Naive thymus-derived CD8-positive, alpha-beta T cell (primary cell): ENCODE results near the gene IPO9. TPM values are rescaled to one million over a fixed set of nuclear protein-coding genes. Genes with fewer than 3 reads are reported as not detected.

ENCODE experiments used
- ATAC-seq, 2 donors: fragments of 150-1000 bp; cut with Tn5 transposase in 1 of 2; sonication (Bioruptor Pico), chemical (Tn5 transposase) in 1 of 2; 1 replicate in 1 of 2; 2 replicates in 1 of 2; pipeline ENCODE4 v1.10.0; 2021; ENCODE audit warnings: mild to moderate bottlenecking in 2 of 2, moderate library complexity in 2 of 2
- POLR2A ChIA-PET: fragments of 350-600 bp; sonication (Branson Sonifier 250); formaldehyde crosslinking; loops from one replicate; lab custom pipeline; 2021; ENCODE audit warnings: antibody characterized with exemption; lab: Charles Lee
- DNase-seq, 10 donors: peaks; one replicate each; pipeline versions ENCODE4 v3.0.0 to v3.0.0-alpha.2; 2020 to 2022
- H3K27ac Mint-ChIP-seq, 10 donors: one replicate each; pipeline ENCODE4 v1.8.0; 2020 to 2022; ENCODE audit warnings: mild to moderate bottlenecking in 10 of 10, mixed read lengths in 10 of 10, moderate library complexity in 4 of 10, inconsistent platforms in 1 of 10
- H3K27me3 Mint-ChIP-seq, 5 donors: one replicate each; pipeline ENCODE4 v1.8.0; 2021 to 2022; ENCODE audit warnings: mixed read lengths in 5 of 5
- H3K36me3 Mint-ChIP-seq, 3 donors: one replicate each; pipeline ENCODE4 v1.8.0; 2020 to 2022; ENCODE audit warnings: mixed read lengths in 3 of 3, mild to moderate bottlenecking in 2 of 3, inconsistent platforms in 1 of 3
- H3K4me1 Mint-ChIP-seq, 4 donors: one replicate each; pipeline ENCODE4 v1.8.0; 2021 to 2022; ENCODE audit warnings: mixed read lengths in 4 of 4
- H3K4me3 Mint-ChIP-seq, 10 donors: one replicate each; pipeline ENCODE4 v1.8.0; 2020 to 2022; ENCODE audit warnings: mild to moderate bottlenecking in 10 of 10, mixed read lengths in 10 of 10, moderate library complexity in 6 of 10, inconsistent platforms in 1 of 10
- H3K9me3 Mint-ChIP-seq, 9 donors: one replicate each; pipeline ENCODE4 v1.8.0; 2020 to 2022; ENCODE audit warnings: mixed read lengths in 9 of 9, mild to moderate bottlenecking in 3 of 9, inconsistent platforms in 1 of 9, moderate library complexity in 1 of 9
- polyA plus RNA-seq, 3 donors: library from polyadenylated mRNA; unstranded; fragments of 300-500 nt; fragmentation: Illumina TruSeq; gene quantifications; one replicate each; pipeline ENCODE4 v1.2.3, GENCODE V29; 2021
- total RNA-seq, 8 experiments: library from RNA in 2 of 8; stranded (reverse) in 2 of 8; gene quantifications; one replicate each; pipeline ENCODE4 v1.2.3 and lab custom pipeline; 2021 to 2026

The IPO9 gene
- total and polyA plus RNA-seq, 5 experiments from 2014 or later, result 14.4 to 40.8 (median 22.5) TPM

DNA sequence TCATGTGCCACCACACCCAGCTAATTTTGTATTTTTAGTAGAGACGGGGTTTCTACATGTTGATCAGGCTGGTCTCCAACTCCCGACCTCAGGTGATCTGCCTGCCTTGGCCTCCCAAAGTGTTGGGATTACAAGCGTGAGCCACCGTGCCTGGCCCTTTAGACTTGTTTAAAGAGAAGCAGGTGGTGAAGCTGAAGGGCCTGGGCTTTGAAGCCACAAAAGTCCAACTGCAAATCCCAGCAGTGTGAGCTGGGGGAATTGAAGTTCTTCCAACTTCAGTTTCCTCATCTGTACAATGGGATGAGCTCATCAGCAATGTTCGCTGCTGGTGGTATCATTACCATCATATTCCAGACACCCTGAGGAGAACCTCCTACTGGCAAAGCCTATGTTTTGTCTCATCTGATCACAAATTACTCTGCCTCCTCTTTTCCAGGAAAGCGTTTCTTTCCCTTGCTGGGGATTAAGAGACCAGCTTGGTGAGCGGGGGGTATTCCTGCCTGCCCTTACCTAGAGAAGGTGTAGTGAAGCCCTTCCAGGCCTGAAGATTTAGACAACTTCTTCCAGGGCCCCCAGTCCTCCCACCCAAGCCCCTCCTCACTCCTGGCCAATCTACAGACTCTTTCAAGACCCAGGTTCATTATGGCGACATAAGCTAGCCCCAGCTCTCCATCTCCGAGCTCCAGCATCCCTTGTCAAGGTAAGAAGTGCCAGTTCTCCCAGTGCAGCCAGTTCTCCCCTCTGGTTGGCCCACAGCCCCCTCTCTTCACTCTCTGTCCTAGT is 57.3 kb downstream of the IPO9 start:
- peaks cover 7 to 31% (median 10%) of the 10 kb centered on the region in 4 donors for H3K4me1 Mint-ChIP-seq
- H3K4me3 Mint-ChIP-seq, result no peak overlapping the region
- ATAC-seq (no peak), DNase-seq (no peak)
- POLR2A ChIA-PET, result interaction anchor here (0.6 kb wide), 1 partner anchor 290 kb away, joined by 3 read pairs; no protein-coding TSS in a partner anchor
- peaks cover 9 to 24% (median 12%) of the 10 kb centered on the region in 5 donors for H3K27me3 Mint-ChIP-seq
- no peaks in the 10 kb centered on the region for H3K36me3 Mint-ChIP-seq
- H3K27ac Mint-ChIP-seq, result peak overlapping the region in 1 of 10 donors; percentile 17
- H3K9me3 Mint-ChIP-seq, result no peaks in the 10 kb centered on the region

DNA sequence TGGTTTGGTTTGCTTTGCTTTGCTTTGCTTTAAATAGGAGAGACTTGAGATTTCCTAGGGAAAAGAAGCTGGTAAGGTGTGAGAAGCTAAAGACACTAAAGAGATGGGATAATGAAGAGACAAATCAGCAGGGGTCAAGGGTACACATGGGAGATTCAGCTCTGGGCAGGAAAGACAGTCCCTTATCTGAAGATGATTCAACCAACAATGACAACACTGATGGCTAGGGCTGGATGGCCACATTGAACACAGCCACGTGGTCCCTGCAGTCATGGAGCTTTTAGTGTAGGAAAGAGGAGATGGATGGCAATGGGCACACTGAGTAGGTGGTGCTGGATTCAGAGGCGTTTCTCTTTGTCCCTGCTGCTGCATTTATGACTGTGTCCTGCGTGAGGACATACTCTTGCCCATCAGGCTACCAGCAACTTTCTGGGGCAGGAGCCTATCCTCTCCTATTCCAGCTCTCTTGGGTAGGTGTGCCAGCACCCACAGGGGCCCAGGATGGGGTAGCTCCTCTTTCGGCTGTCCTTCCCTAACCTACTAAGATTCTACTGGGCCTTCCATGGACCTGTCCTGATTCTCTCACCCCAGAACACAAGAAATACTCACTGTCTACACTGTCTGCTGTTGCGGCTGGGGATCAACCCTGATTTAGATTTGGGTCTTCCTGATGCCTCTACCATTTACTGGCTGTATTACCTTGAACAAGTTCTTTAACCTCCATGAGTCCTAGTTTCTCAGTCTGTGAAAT is 58.3 kb downstream of the IPO9 start:
- Mint-ChIP-seq H3K36me3 (no peaks in the 10 kb centered on the region), H3K27me3 (peaks cover 16 to 33% (median 21%) of the 10 kb centered on the region in 5 donors), H3K4me3 (peak overlapping the region in 9 of 10 donors; percentile 15 to 75 (median 55)), H3K4me1 (peaks cover 7 to 24% (median 10%) of the 10 kb centered on the region in 4 donors), H3K27ac (peak overlapping the region in 2 of 10 donors; percentile 17 to 42), H3K9me3 (peaks cover 0 to 2% (median 0%) of the 10 kb centered on the region in 9 donors)
- ATAC-seq, result no peak
- DNase-seq, result no peak
- POLR2A ChIA-PET, result interaction anchor here (0.6 kb wide), 1 partner anchor 289 kb away, joined by 3 read pairs; no protein-coding TSS in a partner anchor

DNA sequence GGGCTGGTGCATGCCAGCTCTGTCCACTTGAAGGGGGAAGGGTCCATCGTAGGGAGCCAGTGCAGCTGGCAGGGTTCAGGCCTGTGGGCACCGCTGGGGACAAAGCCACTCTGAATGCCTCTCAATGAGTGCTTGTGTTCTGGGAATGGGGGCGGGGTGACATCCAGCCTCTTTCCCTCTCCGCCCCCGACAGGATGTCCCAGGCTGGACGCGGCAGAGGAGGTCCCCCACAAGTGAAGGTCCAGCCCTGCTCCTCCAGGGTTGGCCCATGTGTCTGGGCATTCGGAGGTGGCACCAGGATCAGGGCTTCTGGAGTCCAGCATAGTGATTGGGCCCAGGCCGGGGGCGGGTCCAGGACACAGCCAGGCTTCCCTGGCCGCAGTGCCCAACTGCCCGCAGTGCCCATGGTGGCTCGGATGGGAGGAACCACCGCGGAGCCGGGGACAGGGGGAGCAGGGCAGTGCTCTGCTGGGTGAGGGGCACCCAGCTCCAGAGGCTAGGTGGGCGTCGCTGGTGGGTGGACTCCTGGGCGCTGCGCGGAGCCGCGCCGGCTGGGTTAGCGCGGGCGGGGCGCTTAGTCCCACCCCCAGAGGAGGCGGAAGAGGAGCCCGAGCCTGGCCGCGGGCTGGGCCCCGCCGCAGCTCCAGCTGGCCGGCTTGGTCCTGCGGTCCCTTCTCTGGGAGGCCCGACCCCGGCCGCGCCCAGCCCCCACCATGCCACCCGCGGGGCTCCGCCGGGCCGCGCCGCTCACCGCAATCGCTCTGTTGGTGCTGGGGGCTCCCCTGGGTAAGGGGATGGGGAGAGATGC is 59.5 kb downstream of the IPO9 start, which contains the start of gene SHISA4:
Gene SHISA4, plus strand, starts transcription at position 617 of the 808 bp plus-strand sequence. Its CDS starts 97 bp downstream, at position 714.
- Mint-ChIP-seq H3K9me3 (peaks cover 0 to 2% (median 0%) of the 10 kb centered on the region in 9 donors), H3K36me3 (peaks cover 0 to 1% (median 0%) of the 10 kb centered on the region in 3 donors), H3K4me3 (peak within 1 kb of the TSS; percentile 58 to 90 (median 82)), H3K27ac (peak within 1 kb of the TSS in 3 of 10 donors; percentile 63 to 82 (median 73)), H3K27me3 (peaks cover 20 to 40% (median 33%) of the 10 kb centered on the region in 5 donors), H3K4me1 (peaks cover 8 to 20% (median 10%) of the 10 kb centered on the region in 4 donors)
- POLR2A ChIA-PET, result interaction anchor here (1.4 kb wide), 1 partner anchor 12 kb away, joined by 3 read pairs; no protein-coding TSS in a partner anchor
- DNase-seq (peak in 2 of 10 donors; percentile 13 to 17), ATAC-seq (peak; percentile 71 to 85)

DNA sequence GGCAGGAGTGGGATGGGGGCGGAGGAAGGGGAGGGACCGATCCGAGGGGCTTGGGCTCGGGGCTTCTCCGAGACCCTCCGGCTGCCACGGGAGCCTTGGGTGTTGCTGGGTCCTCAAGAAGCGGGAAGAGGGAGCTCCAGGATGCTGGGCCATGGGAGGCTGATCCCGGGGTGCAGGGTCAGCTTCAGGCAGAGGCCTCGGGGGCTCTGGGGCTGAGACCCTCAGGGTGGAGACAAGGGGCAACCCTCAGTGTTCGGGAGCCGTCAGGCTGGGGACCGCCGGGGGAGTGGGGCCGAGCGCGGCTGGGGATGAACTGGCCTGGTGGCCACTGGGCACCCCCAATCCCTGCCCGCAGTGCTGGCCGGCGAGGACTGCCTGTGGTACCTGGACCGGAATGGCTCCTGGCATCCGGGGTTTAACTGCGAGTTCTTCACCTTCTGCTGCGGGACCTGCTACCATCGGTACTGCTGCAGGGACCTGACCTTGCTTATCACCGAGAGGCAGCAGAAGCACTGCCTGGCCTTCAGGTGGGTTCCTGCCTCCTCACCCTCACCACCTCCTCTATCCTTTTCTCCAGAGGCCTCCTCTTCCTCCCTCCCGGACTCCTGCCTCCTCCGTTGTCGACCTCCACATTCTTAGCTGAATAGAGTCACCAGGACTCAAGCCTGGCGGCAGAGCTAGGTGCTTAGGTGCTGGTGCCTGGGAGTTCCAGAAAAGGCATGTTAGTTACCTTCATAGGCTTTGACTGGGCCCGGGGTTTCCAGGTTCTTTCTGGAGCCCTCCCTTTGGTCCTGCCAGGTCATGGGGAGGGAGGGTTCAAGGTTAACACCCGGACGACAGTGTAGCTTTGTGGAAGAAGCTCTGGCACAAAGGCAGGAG is 60.4 kb downstream of the IPO9 start:
- Mint-ChIP-seq H3K4me1 (peaks cover 9 to 13% (median 10%) of the 10 kb centered on the region in 4 donors), H3K36me3 (peaks cover 0 to 2% (median 0%) of the 10 kb centered on the region in 3 donors), H3K27ac (peak overlapping the region in 3 of 10 donors; percentile 63 to 82 (median 73)), H3K9me3 (peaks cover 0 to 2% (median 0%) of the 10 kb centered on the region in 9 donors), H3K27me3 (peaks cover 26 to 49% (median 41%) of the 10 kb centered on the region in 5 donors), H3K4me3 (peak overlapping the region; percentile 58 to 90 (median 82))
- DNase-seq (no peak), ATAC-seq (peak in 1 of 2 donors; percentile 24)
- POLR2A ChIA-PET, result interaction anchor here (1.4 kb wide), 1 partner anchor 11 kb away, joined by 3 read pairs; no protein-coding TSS in a partner anchor

DNA sequence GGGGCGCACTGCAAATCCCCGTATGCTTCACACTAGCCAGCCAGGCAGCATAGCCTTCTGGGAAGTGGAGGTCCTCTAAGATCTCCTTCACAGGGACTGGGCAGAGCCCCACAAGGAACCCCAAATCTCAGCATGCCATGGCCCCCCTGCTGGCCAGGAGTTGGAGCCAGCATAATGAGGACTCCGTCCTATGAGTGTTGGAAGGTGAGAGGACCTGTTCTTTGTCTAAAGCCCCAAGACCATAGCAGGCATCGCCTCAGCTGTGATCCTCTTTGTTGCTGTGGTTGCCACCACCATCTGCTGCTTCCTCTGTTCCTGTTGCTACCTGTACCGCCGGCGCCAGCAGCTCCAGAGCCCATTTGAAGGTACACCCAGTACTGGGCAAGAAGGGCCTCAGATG is 61.3 kb downstream of the IPO9 start:
- ATAC-seq, result no peak
- Mint-ChIP-seq H3K4me1 (peaks cover 9 to 18% (median 10%) of the 10 kb centered on the region in 4 donors), H3K4me3 (peak overlapping the region in 3 of 10 donors; percentile 24 to 84 (median 33)), H3K36me3 (peaks cover 0 to 2% (median 0%) of the 10 kb centered on the region in 3 donors), H3K27me3 (peaks cover 26 to 53% (median 44%) of the 10 kb centered on the region in 5 donors), H3K27ac (no peak overlapping the region), H3K9me3 (peaks cover 0 to 2% (median 0%) of the 10 kb centered on the region in 9 donors)
- POLR2A ChIA-PET, result no interaction called here
- DNase-seq, result no peak

DNA sequence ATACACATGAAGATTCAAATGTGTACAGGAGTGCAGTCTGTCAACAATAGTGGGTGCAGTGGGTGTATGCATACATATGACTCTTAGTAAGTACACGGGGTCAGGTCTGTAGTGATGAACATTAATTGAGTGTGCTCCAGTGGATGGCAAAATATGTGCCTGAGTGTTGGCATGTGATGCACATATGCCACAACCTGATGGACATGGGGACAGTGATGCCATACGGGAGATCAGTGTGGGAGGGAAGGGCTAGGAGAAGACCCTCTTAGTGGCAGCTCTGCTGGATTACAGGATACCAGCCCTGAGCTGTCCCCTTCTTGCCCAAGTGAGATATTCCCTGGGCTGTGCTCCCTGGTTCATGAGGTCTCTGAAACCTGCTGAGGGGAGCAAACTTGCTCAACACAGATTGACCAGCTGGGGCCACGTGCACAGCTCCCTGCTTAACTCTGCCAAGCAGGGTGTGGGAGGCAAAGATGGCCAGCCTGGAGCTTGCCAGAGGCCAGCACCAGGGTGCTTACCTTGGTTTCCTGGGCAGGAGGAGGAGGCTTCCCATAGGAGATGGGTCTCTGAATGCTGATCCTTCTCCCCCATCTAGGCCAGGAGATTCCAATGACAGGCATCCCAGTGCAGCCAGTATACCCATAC is 62.0 kb downstream of the IPO9 start:
- POLR2A ChIA-PET, result interaction anchor here (0.6 kb wide), 1 partner anchor 16 kb away, joined by 3 read pairs; no protein-coding TSS in a partner anchor
- peaks cover 0 to 2% (median 0%) of the 10 kb centered on the region in 3 donors for H3K36me3 Mint-ChIP-seq
- H3K9me3 Mint-ChIP-seq, result peaks cover 0 to 2% (median 0%) of the 10 kb centered on the region in 9 donors
- ATAC-seq (no peak), DNase-seq (no peak)
- H3K4me3 Mint-ChIP-seq, result no peak overlapping the region
- peaks cover 26 to 53% (median 44%) of the 10 kb centered on the region in 5 donors for H3K27me3 Mint-ChIP-seq
- peaks cover 10 to 20% (median 12%) of the 10 kb centered on the region in 4 donors for H3K4me1 Mint-ChIP-seq
- H3K27ac Mint-ChIP-seq, result no peak overlapping the region

DNA sequence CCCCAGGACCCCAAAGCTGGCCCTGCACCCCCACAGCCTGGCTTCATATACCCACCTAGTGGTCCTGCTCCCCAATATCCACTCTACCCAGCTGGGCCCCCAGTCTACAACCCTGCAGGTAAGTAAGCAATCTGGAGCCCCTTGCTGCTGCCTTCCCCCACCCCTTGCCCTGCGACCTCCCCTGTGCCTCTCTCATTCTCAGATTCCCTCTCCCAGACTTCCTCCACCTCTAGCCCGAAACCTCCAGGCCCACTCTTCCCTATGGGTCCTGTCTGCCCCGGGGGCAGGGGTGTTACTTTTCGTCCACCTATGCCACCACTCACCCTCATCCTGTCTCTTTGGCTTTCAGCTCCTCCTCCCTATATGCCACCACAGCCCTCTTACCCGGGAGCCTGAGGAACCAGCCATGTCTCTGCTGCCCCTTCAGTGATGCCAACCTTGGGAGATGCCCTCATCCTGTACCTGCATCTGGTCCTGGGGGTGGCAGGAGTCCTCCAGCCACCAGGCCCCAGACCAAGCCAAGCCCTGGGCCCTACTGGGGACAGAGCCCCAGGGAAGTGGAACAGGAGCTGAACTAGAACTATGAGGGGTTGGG is 62.6 kb downstream of the IPO9 start:
- H3K9me3 Mint-ChIP-seq, result peaks cover 0 to 2% (median 0%) of the 10 kb centered on the region in 9 donors
- peaks cover 0 to 2% (median 0%) of the 10 kb centered on the region in 3 donors for H3K36me3 Mint-ChIP-seq
- no peak for ATAC-seq
- H3K27ac Mint-ChIP-seq, result peak overlapping the region in 1 of 10 donors; percentile 59
- peaks cover 14 to 24% (median 16%) of the 10 kb centered on the region in 4 donors for H3K4me1 Mint-ChIP-seq
- no peak for DNase-seq
- peak overlapping the region in 2 of 10 donors; percentile 32 to 73 for H3K4me3 Mint-ChIP-seq
- POLR2A ChIA-PET, result no interaction called here
- peaks cover 26 to 53% (median 44%) of the 10 kb centered on the region in 5 donors for H3K27me3 Mint-ChIP-seq

DNA sequence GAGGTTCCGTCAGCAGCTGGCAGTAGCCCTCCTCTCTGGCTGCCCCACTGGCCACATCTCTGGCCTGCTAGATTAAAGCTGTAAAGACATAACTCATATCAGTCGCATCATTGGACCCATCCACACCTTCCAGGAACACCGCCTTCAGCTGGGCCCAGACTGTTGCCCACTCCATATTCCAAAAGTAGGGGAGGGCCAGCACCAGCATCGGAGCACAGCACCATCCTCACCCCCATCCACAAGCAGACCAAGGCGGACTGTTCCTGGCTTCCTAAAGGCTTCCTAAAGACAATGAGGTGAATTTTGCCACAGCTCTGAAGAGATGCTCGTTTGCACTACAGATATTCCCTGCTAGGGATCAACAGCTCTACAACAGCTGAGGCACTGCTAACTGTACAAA is 63.3 kb downstream of the IPO9 start:
- Mint-ChIP-seq H3K9me3 (peaks cover 0 to 2% (median 0%) of the 10 kb centered on the region in 9 donors), H3K4me1 (peaks cover 9 to 19% (median 16%) of the 10 kb centered on the region in 4 donors), H3K27me3 (peaks cover 26 to 53% (median 39%) of the 10 kb centered on the region in 5 donors), H3K4me3 (no peak overlapping the region), H3K36me3 (peaks cover 0 to 2% (median 0%) of the 10 kb centered on the region in 3 donors), H3K27ac (peak overlapping the region in 1 of 10 donors; percentile 31)
- no peak for DNase-seq
- POLR2A ChIA-PET, result no interaction called here
- no peak for ATAC-seq

DNA sequence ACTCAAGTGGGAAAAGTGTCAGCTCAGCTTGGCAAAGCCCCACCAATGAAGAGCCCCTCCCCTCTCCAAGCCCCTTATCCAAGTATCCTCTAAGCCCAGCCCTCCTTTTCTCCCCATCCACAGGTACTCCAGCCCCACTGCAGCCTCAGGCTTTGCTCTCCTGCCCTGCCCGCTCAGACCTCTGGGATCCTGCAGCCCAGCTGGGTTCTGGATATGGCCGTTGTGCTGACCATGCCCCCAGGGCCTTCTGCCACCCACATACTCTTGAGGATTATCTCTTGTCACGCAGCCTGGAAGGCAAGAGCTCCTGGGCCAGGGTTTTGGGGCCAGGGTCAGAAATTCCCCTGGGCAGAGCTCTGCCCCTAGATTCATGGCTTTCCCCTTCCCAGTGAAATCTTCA is 64.5 kb downstream of the IPO9 start:
- H3K9me3 Mint-ChIP-seq, result peaks cover 0 to 2% (median 0%) of the 10 kb centered on the region in 9 donors
- POLR2A ChIA-PET, result no interaction called here
- H3K36me3 Mint-ChIP-seq, result peaks cover 0 to 2% (median 0%) of the 10 kb centered on the region in 3 donors
- H3K4me1 Mint-ChIP-seq, result peaks cover 9 to 19% (median 13%) of the 10 kb centered on the region in 4 donors
- ATAC-seq, result no peak
- no peak overlapping the region for H3K27ac Mint-ChIP-seq
- H3K4me3 Mint-ChIP-seq, result no peak overlapping the region
- H3K27me3 Mint-ChIP-seq, result peaks cover 26 to 48% (median 38%) of the 10 kb centered on the region in 5 donors
- no peak for DNase-seq
